AG04450 (cell line): ENCODE measurements around the gene EHBP1L1. TPM values are rescaled to one million over a fixed set of nuclear protein-coding genes. Genes with fewer than 3 reads are reported as not detected.

Experiments
- CTCF ChIA-PET: fragments of 300-600, 350-600 bp; formaldehyde crosslinking; extraction: SDS; loops from one replicate; lab custom pipeline; 2022; ENCODE audit warnings: antibody characterized with exemption, inconsistent platforms; lab: Charles Lee
- POLR2A ChIA-PET: fragments of 350-600 bp; formaldehyde crosslinking; extraction: SDS; loops from one replicate; lab custom pipeline; 2021; ENCODE audit warnings: antibody characterized with exemption, inconsistent platforms; lab: Yijun Ruan, JAX
- DNase-seq: peaks from one replicate; pipeline ENCODE4 v3.0.0-alpha.2; 2011; ENCODE audit warnings: low read depth, low spot score
- H3K27ac ChIP-seq: one replicate; pipeline ENCODE4 v1.5.1; 2012; ENCODE audit warnings: low read depth, low read length, control low read depth
- H3K27me3 ChIP-seq: one replicate; pipeline ENCODE4 v1.6.0; 2012; ENCODE audit warnings: low read length; ENCODE audit not compliant: control insufficient read depth, insufficient read depth
- H3K4me3 ChIP-seq: 2 replicates; pipeline ENCODE4 v1.5.1; 2011; ENCODE audit warnings: mild to moderate bottlenecking, low read depth, low read length, control low read depth
- H3K9me3 ChIP-seq: 2 replicates; pipeline ENCODE4 v1.5.1; 2012; ENCODE audit warnings: low read length; ENCODE audit not compliant: control insufficient read depth, insufficient read depth
- polyA minus RNA-seq: library from RNA; depleted of rRNA, polyadenylated mRNA; stranded (reverse); fragments of >200 nt; gene quantifications from 2 replicates; pipeline ENCODE4 v1.2.3, GENCODE V29; 2011; rRNA and poly(A)+ RNA removed
- polyA plus RNA-seq: library from polyadenylated mRNA; depleted of rRNA; stranded (reverse); fragments of >200 nt; gene quantifications from 2 replicates; pipeline ENCODE4 v1.2.3, GENCODE V29; 2011; rRNA removed
- TF ChIP-seq, protein P1 (sequence below): IDR thresholded peaks from 2 replicates; pipeline ENCODE4 v1.5.1; 2011; ENCODE audit warnings: low read depth, low read length, control low read depth, inconsistent platforms

EHBP1L1 gene
- polyA plus RNA-seq (11.3 and 15.2 TPM in 2 replicates), polyA minus RNA-seq (11.4 and 14.3 TPM in 2 replicates)

DNA sequence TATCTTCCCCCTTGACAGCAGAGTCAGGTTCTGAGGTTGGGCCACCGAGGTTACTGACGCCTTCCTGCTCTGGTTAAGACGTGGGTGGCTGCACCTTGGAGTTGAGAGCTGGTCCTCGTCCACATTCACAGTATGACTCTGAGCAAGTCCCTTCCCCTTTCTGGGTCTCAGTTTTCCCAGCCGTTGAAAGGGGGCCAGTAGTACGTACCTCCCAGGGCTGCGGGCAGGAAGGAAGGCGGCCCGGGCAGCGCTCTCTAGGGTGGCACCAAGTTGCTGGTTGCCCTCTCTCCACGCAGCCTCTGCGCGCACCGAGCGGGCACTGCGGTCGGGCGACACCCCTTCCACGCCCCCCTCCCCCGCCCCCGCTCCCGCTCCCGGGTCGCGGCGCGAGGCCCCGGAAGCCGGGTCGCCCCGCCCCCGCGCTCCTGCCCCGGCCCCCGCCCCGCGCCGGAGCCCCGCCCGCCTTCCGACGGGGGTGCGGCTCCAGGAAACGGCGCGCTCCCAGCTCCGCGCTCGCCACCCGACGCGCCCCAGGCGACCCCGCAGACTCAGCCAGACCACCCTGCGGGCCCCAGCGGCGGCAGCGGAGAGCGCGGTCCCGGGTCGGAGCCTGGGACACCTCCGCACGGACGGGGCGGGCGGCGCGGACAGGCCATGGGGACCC lies at the start of gene EHBP1L1:
Gene EHBP1L1, plus strand, starts transcription at position 486 of the 664 bp plus-strand sequence. CDS start 250 bp downstream, outside the sequence.
- POLR2A ChIA-PET = interaction anchor here (0.6 to 1.2 kb wide), 3 partner anchors 31 to 144 kb away, joined by 3 to 5 read pairs (median 3); partner anchors contain the start of gene PCNX3
- H3K9me3 ChIP-seq = no peaks in the 10 kb centered on the region; the same call in 1 of the 2 replicates
- peak within 1 kb of the TSS; percentile 65 for H3K4me3 ChIP-seq
- no peak for DNase-seq
- H3K27me3 ChIP-seq = no peaks in the 10 kb centered on the region
- CTCF ChIA-PET = interaction anchor here (1.5 to 2.3 kb wide), 2 partner anchors 18 to 35 kb away, joined by 7 to 8 read pairs; no protein-coding TSS in a partner anchor
- H3K27ac ChIP-seq = peak within 1 kb of the TSS; percentile 39
- TF ChIP-seq, protein P1, sequence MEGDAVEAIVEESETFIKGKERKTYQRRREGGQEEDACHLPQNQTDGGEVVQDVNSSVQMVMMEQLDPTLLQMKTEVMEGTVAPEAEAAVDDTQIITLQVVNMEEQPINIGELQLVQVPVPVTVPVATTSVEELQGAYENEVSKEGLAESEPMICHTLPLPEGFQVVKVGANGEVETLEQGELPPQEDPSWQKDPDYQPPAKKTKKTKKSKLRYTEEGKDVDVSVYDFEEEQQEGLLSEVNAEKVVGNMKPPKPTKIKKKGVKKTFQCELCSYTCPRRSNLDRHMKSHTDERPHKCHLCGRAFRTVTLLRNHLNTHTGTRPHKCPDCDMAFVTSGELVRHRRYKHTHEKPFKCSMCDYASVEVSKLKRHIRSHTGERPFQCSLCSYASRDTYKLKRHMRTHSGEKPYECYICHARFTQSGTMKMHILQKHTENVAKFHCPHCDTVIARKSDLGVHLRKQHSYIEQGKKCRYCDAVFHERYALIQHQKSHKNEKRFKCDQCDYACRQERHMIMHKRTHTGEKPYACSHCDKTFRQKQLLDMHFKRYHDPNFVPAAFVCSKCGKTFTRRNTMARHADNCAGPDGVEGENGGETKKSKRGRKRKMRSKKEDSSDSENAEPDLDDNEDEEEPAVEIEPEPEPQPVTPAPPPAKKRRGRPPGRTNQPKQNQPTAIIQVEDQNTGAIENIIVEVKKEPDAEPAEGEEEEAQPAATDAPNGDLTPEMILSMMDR = no peak

GRCh38 chr11:65526744-65527143 lies 49.1 kb upstream of the EHBP1L1 start:
- DNase-seq = no peak
- H3K27me3 ChIP-seq = no peaks in the 10 kb centered on the region
- peak overlapping the region; percentile 92; the same call in 1 of the 2 replicates for H3K4me3 ChIP-seq
- TF ChIP-seq, protein P1 = no peak
- H3K9me3 ChIP-seq = no peaks in the 10 kb centered on the region
- H3K27ac ChIP-seq = no peak overlapping the region
- POLR2A ChIA-PET = no interaction called here
- CTCF ChIA-PET = interaction anchor here (1.2 kb wide), 1 partner anchor 13 kb away, joined by 4 read pairs; no protein-coding TSS in a partner anchor

- POLR2A ChIA-PET = interaction anchor here (1.0 kb wide), 1 partner anchor 11 kb away, joined by 3 read pairs; no protein-coding TSS in a partner anchor
- Histone ChIP-seq H3K27me3 (no peaks in the 10 kb centered on the region), H3K27ac (no peak overlapping the region), H3K4me3 (no peak overlapping the region), H3K9me3 (no peaks in the 10 kb centered on the region)
- no peak for DNase-seq
- TF ChIP-seq, protein P1 = no peak
- CTCF ChIA-PET = no interaction called here
These were observed 47.0 kb upstream of the EHBP1L1 start for GRCh38 chr11:65528819-65529350.

GRCh38 chr11:65529475-65530156 lies 46.2 kb upstream of the EHBP1L1 start:
- CTCF ChIA-PET = interaction anchor here (1.6 to 1.8 kb wide), 2 partner anchors 11 to 64 kb away, joined by 5 to 11 read pairs; no protein-coding TSS in a partner anchor
- no peak overlapping the region for H3K27ac ChIP-seq
- no peak for DNase-seq
- POLR2A ChIA-PET = interaction anchor here (0.6 to 1.0 kb wide), 2 partner anchors 11 to 161 kb away, joined by 3 read pairs; no protein-coding TSS in a partner anchor
- H3K4me3 ChIP-seq = no peak overlapping the region
- TF ChIP-seq, protein P1 = no peak
- H3K27me3 ChIP-seq = no peaks in the 10 kb centered on the region
- no peaks in the 10 kb centered on the region for H3K9me3 ChIP-seq
